ENCODE results near the gene POC1A. TPM values are rescaled to one million over a fixed set of nuclear protein-coding genes. Genes with fewer than 3 reads are reported as not detected.

Gene POC1A
- total and polyA plus RNA-seq, 10 of the 15 experiments (the other 5 are each of a cell fraction or from before 2014, with no cell fraction given), result 8.5 to 49.8 (median 23.5) TPM

DNA sequence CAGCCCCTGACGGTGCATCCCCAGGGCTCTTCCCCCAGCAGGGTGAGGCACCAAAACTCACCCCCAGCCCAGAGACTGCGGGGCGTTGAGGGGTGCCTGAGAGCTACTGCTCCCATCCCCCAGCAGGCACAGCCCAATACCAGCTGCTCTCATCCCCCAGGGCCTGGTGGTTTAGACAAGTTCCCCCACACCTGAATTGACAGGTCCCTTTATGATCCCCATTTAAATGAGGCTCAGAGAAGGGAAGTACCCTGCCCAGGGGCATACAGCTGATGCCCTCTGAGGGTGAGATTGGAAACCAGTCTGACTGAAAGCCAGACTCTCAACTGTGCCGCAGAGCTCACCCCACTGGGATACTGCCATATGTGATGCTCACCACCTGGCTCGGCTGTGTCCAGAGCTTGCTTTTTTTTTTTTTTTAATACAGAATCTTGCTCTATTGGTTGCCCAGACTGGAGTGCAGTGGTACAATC, 118.0 kb downstream of the POC1A start (continued):
- TF ChIP-seq BCLAF1 (IDR thresholded peaks at IDR 0.05), result no peak
- TF ChIP-seq TBL1XR1 (IDR thresholded peaks at IDR 0.05; ENCODE audit: low read depth, low read length), result no peak

DNA sequence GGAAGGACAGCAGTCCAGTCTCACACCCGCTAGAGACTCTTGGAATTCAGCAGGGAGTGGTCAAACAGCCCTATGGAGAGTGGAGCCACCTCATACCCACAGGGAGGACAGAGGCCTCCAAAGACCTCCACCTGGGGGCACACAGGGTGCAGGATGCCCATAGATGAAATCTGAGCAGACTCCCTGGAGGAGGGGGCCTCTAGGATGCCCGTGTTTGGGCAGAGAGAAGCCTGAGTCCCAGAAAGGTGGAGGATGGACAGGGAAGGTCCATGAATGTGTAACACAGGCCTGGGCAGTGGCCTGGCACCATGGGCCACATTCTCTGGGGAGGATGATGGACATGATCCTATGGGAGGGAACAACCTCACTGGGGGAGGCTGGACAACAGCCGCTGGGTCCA, 119.6 kb downstream of the POC1A start:
- Histone ChIP-seq H2AFZ (ENCODE audit: control insufficient read depth, low read depth, low read length) (no peak overlapping the region), H3K4me1 (ENCODE audit: control insufficient read depth, insufficient read depth, low read length) (peaks cover 7% of the 10 kb centered on the region; the same call in 1 of the 2 replicates), H3K36me3 (ENCODE audit: control insufficient read depth in 2 of 2, insufficient read depth in 2 of 2, low read length in 1 of 2) (no peaks in the 10 kb centered on the region), H3K4me3 (no peak overlapping the region), H3K9ac (ENCODE audit: control insufficient read depth, insufficient read depth, low read length) (no peak overlapping the region), H3K27ac (ENCODE audit: control insufficient read depth, insufficient read depth) (no peak overlapping the region), H4K20me1 (ENCODE audit: control insufficient read depth, insufficient read depth) (no peaks in the 10 kb centered on the region), H3K79me2 (ENCODE audit: control insufficient read depth, insufficient read depth, low read length) (no peaks in the 10 kb centered on the region), H3K27me3 (replicated peaks in 1 of 2; ENCODE audit: control insufficient read depth in 2 of 2, insufficient read depth in 2 of 2, low read length in 1 of 2) (no peaks in the 10 kb centered on the region), H3K4me2 (ENCODE audit: control insufficient read depth, insufficient read depth) (no peak overlapping the region), H3K9me3 (replicated peaks; ENCODE audit: control insufficient read depth, insufficient read depth, low read length) (no peaks in the 10 kb centered on the region; the same call in 2 of the 3 replicates)
- ATAC-seq (no peak), FAIRE-seq (no peak), DNase-seq (ENCODE audit: low read depth, low spot score) (no peak)
- ChIA-PET RAD21 (ENCODE audit: unreplicated experiment) (interaction anchor here (4.5 kb wide), 1 partner anchor 19 kb away, joined by 48 read pairs; no protein-coding TSS in a partner anchor), CTCF (interaction anchor here (0.9 to 4.6 kb wide), 3 partner anchors 18 to 88 kb away, joined by 4 to 44 read pairs (median 41); no protein-coding TSS in a partner anchor), SMC1A (ENCODE audit: uncharacterized antibody, unreplicated experiment) (interaction anchor here (0.6 to 3.3 kb wide), 2 partner anchors 9 to 11 kb away, joined by 3 to 16 read pairs; no protein-coding TSS in a partner anchor), POLR2A (interaction anchor here (0.7 to 1.0 kb wide), 2 partner anchors 11 to 19 kb away, joined by 3 read pairs; no protein-coding TSS in a partner anchor)
- intact Hi-C loops (cut with micrococcal nuclease; ENCODE audit: unreplicated experiment), result no loop called here
- in situ Hi-C loops (cut with MboI), result no loop called here
- WGBS (ENCODE audit: insufficient coverage, insufficient replicate concordance, low lambda C conversion rate, missing lambda C conversion rate), result 58% methylated on average over 3 of the region's 3 CpGs
- no TSS peak for BruUV-seq (replicated peaks)
- no peak for TF ChIP-seq KDM1A (IDR thresholded peaks at IDR 0.05; ENCODE audit: borderline replicate concordance)
- TF ChIP-seq BCLAF1 (IDR thresholded peaks at IDR 0.05), result no peak
- TF ChIP-seq, protein P1, sequence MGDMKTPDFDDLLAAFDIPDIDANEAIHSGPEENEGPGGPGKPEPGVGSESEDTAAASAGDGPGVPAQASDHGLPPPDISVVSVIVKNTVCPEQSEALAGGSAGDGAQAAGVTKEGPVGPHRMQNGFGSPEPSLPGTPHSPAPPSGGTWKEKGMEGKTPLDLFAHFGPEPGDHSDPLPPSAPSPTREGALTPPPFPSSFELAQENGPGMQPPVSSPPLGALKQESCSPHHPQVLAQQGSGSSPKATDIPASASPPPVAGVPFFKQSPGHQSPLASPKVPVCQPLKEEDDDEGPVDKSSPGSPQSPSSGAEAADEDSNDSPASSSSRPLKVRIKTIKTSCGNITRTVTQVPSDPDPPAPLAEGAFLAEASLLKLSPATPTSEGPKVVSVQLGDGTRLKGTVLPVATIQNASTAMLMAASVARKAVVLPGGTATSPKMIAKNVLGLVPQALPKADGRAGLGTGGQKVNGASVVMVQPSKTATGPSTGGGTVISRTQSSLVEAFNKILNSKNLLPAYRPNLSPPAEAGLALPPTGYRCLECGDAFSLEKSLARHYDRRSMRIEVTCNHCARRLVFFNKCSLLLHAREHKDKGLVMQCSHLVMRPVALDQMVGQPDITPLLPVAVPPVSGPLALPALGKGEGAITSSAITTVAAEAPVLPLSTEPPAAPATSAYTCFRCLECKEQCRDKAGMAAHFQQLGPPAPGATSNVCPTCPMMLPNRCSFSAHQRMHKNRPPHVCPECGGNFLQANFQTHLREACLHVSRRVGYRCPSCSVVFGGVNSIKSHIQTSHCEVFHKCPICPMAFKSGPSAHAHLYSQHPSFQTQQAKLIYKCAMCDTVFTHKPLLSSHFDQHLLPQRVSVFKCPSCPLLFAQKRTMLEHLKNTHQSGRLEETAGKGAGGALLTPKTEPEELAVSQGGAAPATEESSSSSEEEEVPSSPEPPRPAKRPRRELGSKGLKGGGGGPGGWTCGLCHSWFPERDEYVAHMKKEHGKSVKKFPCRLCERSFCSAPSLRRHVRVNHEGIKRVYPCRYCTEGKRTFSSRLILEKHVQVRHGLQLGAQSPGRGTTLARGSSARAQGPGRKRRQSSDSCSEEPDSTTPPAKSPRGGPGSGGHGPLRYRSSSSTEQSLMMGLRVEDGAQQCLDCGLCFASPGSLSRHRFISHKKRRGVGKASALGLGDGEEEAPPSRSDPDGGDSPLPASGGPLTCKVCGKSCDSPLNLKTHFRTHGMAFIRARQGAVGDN (IDR thresholded peaks at IDR 0.05), result no peak
- no peak for TF ChIP-seq RBBP5 (conservative IDR thresholded peaks at IDR 0.05)
- no peak for TF ChIP-seq ZSCAN29 (IDR thresholded peaks at IDR 0.05)
- TF ChIP-seq, protein P2, sequence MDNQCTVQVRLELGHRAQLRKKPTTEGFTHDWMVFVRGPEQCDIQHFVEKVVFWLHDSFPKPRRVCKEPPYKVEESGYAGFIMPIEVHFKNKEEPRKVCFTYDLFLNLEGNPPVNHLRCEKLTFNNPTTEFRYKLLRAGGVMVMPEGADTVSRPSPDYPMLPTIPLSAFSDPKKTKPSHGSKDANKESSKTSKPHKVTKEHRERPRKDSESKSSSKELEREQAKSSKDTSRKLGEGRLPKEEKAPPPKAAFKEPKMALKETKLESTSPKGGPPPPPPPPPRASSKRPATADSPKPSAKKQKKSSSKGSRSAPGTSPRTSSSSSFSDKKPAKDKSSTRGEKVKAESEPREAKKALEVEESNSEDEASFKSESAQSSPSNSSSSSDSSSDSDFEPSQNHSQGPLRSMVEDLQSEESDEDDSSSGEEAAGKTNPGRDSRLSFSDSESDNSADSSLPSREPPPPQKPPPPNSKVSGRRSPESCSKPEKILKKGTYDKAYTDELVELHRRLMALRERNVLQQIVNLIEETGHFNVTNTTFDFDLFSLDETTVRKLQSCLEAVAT (IDR thresholded peaks at IDR 0.05), result no peak
- no peak for TF ChIP-seq HDAC2 (IDR thresholded peaks at IDR 0.05)
- TF ChIP-seq BMI1 (IDR thresholded peaks at IDR 0.05; ENCODE audit: borderline replicate concordance), result no peak
- no peak for TF ChIP-seq SREBF2 (IDR thresholded peaks at IDR 0.05; ENCODE audit: low read length)

Data from GM12878 (cell line).